ENCODE data around the gene NUP58. TPM values are rescaled to one million over a fixed set of nuclear protein-coding genes. Genes with fewer than 3 reads are reported as not detected.

Gene NUP58
- 87.0 and 89.8 TPM in 2 replicates for total RNA-seq

GRCh38 chr13:25301347-25302113 is at the start of gene NUP58:
NUP58 (plus strand) TSS chr13:25301625; CDS start chr13:25301774, 149 bp downstream.
- intact Hi-C loops (cut with micrococcal nuclease), result loop anchor here (1.0 to 10.0 kb wide), 6 partner anchors 14 to 1871 kb away; partner anchors contain the start of genes CDK8, MTMR6, PARP4 and USP12

- intact Hi-C loops (cut with micrococcal nuclease), result no loop called here
Measured at GRCh38 chr13:25252225-25252624, 49.2 kb upstream of the NUP58 start.

GRCh38 chr13:25252752-25253151 is 48.7 kb upstream of the NUP58 start:
- intact Hi-C loops (cut with micrococcal nuclease), result no loop called here

- intact Hi-C loops (cut with micrococcal nuclease), result no loop called here
Measured at GRCh38 chr13:25253702-25254101, 47.7 kb upstream of the NUP58 start.

GRCh38 chr13:25262261-25262660 is 39.2 kb upstream of the NUP58 start:
- intact Hi-C loops (cut with micrococcal nuclease), result no loop called here

GRCh38 chr13:25266706-25267105 is 34.7 kb upstream of the NUP58 start:
- intact Hi-C loops (cut with micrococcal nuclease), result no loop called here

- intact Hi-C loops (cut with micrococcal nuclease), result no loop called here
Measured at GRCh38 chr13:25267715-25268114, 33.7 kb upstream of the NUP58 start.

GRCh38 chr13:25268561-25268960 is 32.9 kb upstream of the NUP58 start:
- intact Hi-C loops (cut with micrococcal nuclease), result no loop called here

- intact Hi-C loops (cut with micrococcal nuclease), result no loop called here
Measured at GRCh38 chr13:25276748-25277147, 24.7 kb upstream of the NUP58 start.

- intact Hi-C loops (cut with micrococcal nuclease), result loop anchor here (10.0 kb wide), 1 partner anchor 1906 kb away; no protein-coding TSS in a partner anchor
Measured at GRCh38 chr13:25280396-25280795, 21.0 kb upstream of the NUP58 start.

GRCh38 chr13:25281193-25281934 is 20.1 kb upstream of the NUP58 start:
- intact Hi-C loops (cut with micrococcal nuclease), result loop anchor here (10.0 kb wide), 1 partner anchor 1907 kb away; no protein-coding TSS in a partner anchor

- intact Hi-C loops (cut with micrococcal nuclease), result loop anchor here (10.0 kb wide), 1 partner anchor 1907 kb away; no protein-coding TSS in a partner anchor
Measured at GRCh38 chr13:25281935-25282332, 19.5 kb upstream of the NUP58 start.

GRCh38 chr13:25286308-25286968 is 15.0 kb upstream of the NUP58 start:
- intact Hi-C loops (cut with micrococcal nuclease), result loop anchor here (2.0 to 10.0 kb wide), 3 partner anchors 39 to 1912 kb away; a partner anchor contains a TSS

- intact Hi-C loops (cut with micrococcal nuclease), result loop anchor here (1.0 to 10.0 kb wide), 4 partner anchors 14 to 1912 kb away; partner anchors contain the start of gene NUP58
Measured at GRCh38 chr13:25286969-25287961, 14.2 kb upstream of the NUP58 start, which contains the start of gene MTMR6. MTMR6 (minus strand) TSS chr13:25287488; CDS start chr13:25287247, 241 bp downstream.

GRCh38 chr13:25288966-25289365 is 12.5 kb upstream of the NUP58 start:
- intact Hi-C loops (cut with micrococcal nuclease), result loop anchor here (5.0 to 10.0 kb wide), 2 partner anchors 42 to 1914 kb away; no protein-coding TSS in a partner anchor

- intact Hi-C loops (cut with micrococcal nuclease), result no loop called here
Measured at GRCh38 chr13:25291691-25292090, 9.7 kb upstream of the NUP58 start.

GRCh38 chr13:25292301-25292700 is 9.1 kb upstream of the NUP58 start:
- intact Hi-C loops (cut with micrococcal nuclease), result no loop called here

GRCh38 chr13:25295228-25295627 is 6.2 kb upstream of the NUP58 start:
- intact Hi-C loops (cut with micrococcal nuclease), result no loop called here

- intact Hi-C loops (cut with micrococcal nuclease), result no loop called here
Measured at GRCh38 chr13:25295701-25296100, 5.7 kb upstream of the NUP58 start.

GRCh38 chr13:25300861-25301346 is 521 bp upstream of the NUP58 start:
- intact Hi-C loops (cut with micrococcal nuclease), result loop anchor here (1.0 to 10.0 kb wide), 5 partner anchors 14 to 1871 kb away; partner anchors contain the start of genes CDK8, MTMR6, PARP4 and USP12
